GM19023 (cell line): ENCODE data around the gene ANKLE1.

Experiments
- ATAC-seq: cut with Tn5 transposase; IDR thresholded peaks from one replicate; pipeline ENCODE4 v1.9.1; 2021; ENCODE audit warnings: mild to moderate bottlenecking, moderate library complexity; ENCODE audit not compliant: unreplicated experiment

The ANKLE1 gene

GRCh38 chr19:17325133-17325532, 43.4 kb downstream of the ANKLE1 start:
- ATAC-seq, result no peak

- no peak for ATAC-seq
Observed at GRCh38 chr19:17325881-17326594, 44.3 kb downstream of the ANKLE1 start.

- no peak for ATAC-seq
Observed at GRCh38 chr19:17326595-17326966, 44.9 kb downstream of the ANKLE1 start.

- ATAC-seq, result no peak
Observed at GRCh38 chr19:17327068-17327653, 45.5 kb downstream of the ANKLE1 start.

GRCh38 chr19:17327654-17328516, 46.2 kb downstream of the ANKLE1 start:
- ATAC-seq, result no peak

- no peak for ATAC-seq
Observed at GRCh38 chr19:17328517-17329365, 47.0 kb downstream of the ANKLE1 start.

- no peak for ATAC-seq
Observed at GRCh38 chr19:17329366-17330261, 47.9 kb downstream of the ANKLE1 start.

- ATAC-seq, result no peak
Observed at GRCh38 chr19:17330262-17331044, 48.8 kb downstream of the ANKLE1 start.

GRCh38 chr19:17331045-17331558, 49.4 kb downstream of the ANKLE1 start:
- ATAC-seq, result no peak

GRCh38 chr19:17332360-17332676, 50.6 kb downstream of the ANKLE1 start:
- ATAC-seq, result no peak

- ATAC-seq, result no peak
Observed at GRCh38 chr19:17332677-17333581, 51.2 kb downstream of the ANKLE1 start.

- ATAC-seq, result no peak
Observed at GRCh38 chr19:17333611-17334413, 52.1 kb downstream of the ANKLE1 start.

GRCh38 chr19:17334414-17335409, 53.0 kb downstream of the ANKLE1 start, which contains the start of gene ANO8:
ANO8 (minus strand) TSS chr19:17334855; CDS start chr19:17334670, 185 bp downstream.
- peak; percentile 37 for ATAC-seq

GRCh38 chr19:17335575-17335974, 53.9 kb downstream of the ANKLE1 start:
- ATAC-seq, result no peak
